Measurements from ENCODE around the gene COL24A1. TPM values are rescaled to one million over a fixed set of nuclear protein-coding genes. Genes with fewer than 3 reads are reported as not detected.

COL24A1 gene
- total and polyA plus RNA-seq, 2 donors (not counting 1 experiment from before 2014, with no cell fraction given): not detected

DNA sequence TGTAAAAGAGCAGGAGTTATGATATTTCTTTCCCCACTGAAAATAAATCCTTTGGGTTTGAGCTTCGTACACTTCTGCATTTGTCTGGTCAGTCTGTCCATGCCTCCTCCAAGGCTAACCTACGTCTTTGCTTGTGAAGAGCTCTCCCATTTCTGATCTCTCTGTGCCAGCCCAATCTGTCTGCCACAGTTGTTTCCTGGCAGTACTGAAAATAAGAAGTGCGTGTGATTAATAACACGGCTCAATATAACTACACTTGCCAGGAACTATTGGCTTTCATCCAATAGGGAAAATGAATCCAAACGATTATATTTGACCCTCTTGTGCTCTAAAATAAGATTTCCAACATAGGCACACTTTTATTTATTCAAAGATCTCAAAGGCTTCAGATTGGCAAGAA is 19.2 kb upstream of the COL24A1 start:
- no peaks in the 10 kb centered on the region for H3K9me3 Mint-ChIP-seq (ENCODE audit: insufficient read depth)
- Histone ChIP-seq H3K4me1 (ENCODE audit: control insufficient read depth in 2 of 2, insufficient read depth in 2 of 2, low read length in 2 of 2) (no peaks in the 10 kb centered on the region), H3K79me2 (ENCODE audit: control insufficient read depth, insufficient read depth, low read length) (no peaks in the 10 kb centered on the region), H3K9ac (ENCODE audit: low read length) (no peak overlapping the region), H4K20me1 (ENCODE audit: control insufficient read depth, insufficient read depth, low read length, poor library complexity, severe bottlenecking) (no peaks in the 10 kb centered on the region), H3K27me3 (replicated peaks in 1 of 4; ENCODE audit: control extremely low read depth in 1 of 4, control insufficient read depth in 3 of 4, insufficient read depth in 4 of 4, low read length in 3 of 4) (no peaks in the 10 kb centered on the region), H3K27ac (ENCODE audit: low read length in 2 of 2) (no peak overlapping the region), H3K4me3 (ENCODE audit: control extremely low read depth in 1 of 5, extremely low read depth in 1 of 5, insufficient read depth in 1 of 5, low read depth in 2 of 5, low read length in 4 of 5) (no peak overlapping the region), H3K4me2 (replicated peaks; ENCODE audit: low read depth, low read length, poor library complexity, severe bottlenecking) (no peak overlapping the region), H3K9me3 (ENCODE audit: control extremely low read depth in 1 of 3, control insufficient read depth in 2 of 3, insufficient read depth in 1 of 3, low read length in 2 of 3) (peaks cover 0 to 1% (median 0%) of the 10 kb centered on the region in 3 donors), H2AFZ (ENCODE audit: insufficient read depth, low read depth, low read length, poor library complexity, severe bottlenecking) (no peak overlapping the region), H3K36me3 (replicated peaks in 1 of 2; ENCODE audit: control extremely low read depth in 1 of 2, control insufficient read depth in 1 of 2, extremely low read depth in 1 of 2, insufficient read depth in 2 of 2, low read length in 1 of 2) (no peaks in the 10 kb centered on the region)
- no peak overlapping the region for H3K27ac Mint-ChIP-seq
- WGBS (ENCODE audit: insufficient coverage): 17% methylated on average over 2 of the region's 5 CpGs
- DNase-seq: no peak
- no peaks in the 10 kb centered on the region for H3K27me3 Mint-ChIP-seq
- intact Hi-C loops (cut with micrococcal nuclease): no loop called here
- ATAC-seq (ENCODE audit: low read depth): no peak
- H3K4me3 Mint-ChIP-seq: no peak overlapping the region
- no peaks in the 10 kb centered on the region for H3K4me1 Mint-ChIP-seq
- no peak for TF ChIP-seq EZH2 (IDR thresholded peaks at IDR 0.05; ENCODE audit: borderline replicate concordance, insufficient read depth, low read depth, low read length, poor library complexity, severe bottlenecking)
- TF ChIP-seq CTCF (IDR thresholded peaks at IDR 0.05): no peak
- ChIA-PET CTCF (no interaction called here), POLR2A (no interaction called here)

DNA sequence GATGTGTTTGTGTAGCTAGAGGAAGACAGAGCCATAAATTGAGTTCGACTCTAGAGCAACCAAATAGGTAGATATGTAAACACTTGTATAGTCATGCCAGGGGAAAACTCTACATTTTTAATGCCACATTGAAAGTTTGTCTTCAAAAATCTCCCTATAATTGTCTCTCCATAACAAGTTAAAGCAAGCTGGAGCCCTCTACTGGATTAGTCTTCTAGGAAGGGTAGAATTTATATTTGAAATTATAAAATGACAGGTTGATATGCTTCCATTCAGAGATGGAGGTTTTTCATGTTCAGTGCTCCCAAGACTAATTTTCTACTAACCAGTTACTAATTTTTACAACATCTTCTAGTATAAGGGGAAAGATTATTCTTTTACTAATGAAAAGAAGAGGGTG is 13.1 kb upstream of the COL24A1 start:
- Histone ChIP-seq H3K36me3 (replicated peaks in 1 of 2; ENCODE audit: control extremely low read depth in 1 of 2, control insufficient read depth in 1 of 2, extremely low read depth in 1 of 2, insufficient read depth in 2 of 2, low read length in 1 of 2) (no peaks in the 10 kb centered on the region), H3K79me2 (ENCODE audit: control insufficient read depth, insufficient read depth, low read length) (no peaks in the 10 kb centered on the region), H3K27me3 (replicated peaks in 1 of 4; ENCODE audit: control extremely low read depth in 1 of 4, control insufficient read depth in 3 of 4, insufficient read depth in 4 of 4, low read length in 3 of 4) (no peaks in the 10 kb centered on the region), H3K4me3 (ENCODE audit: control extremely low read depth in 1 of 5, extremely low read depth in 1 of 5, insufficient read depth in 1 of 5, low read depth in 2 of 5, low read length in 4 of 5) (no peak overlapping the region), H3K9ac (ENCODE audit: low read length) (no peak overlapping the region), H4K20me1 (ENCODE audit: control insufficient read depth, insufficient read depth, low read length, poor library complexity, severe bottlenecking) (no peaks in the 10 kb centered on the region), H3K4me1 (ENCODE audit: control insufficient read depth in 2 of 2, insufficient read depth in 2 of 2, low read length in 2 of 2) (no peaks in the 10 kb centered on the region), H3K4me2 (replicated peaks; ENCODE audit: low read depth, low read length, poor library complexity, severe bottlenecking) (no peak overlapping the region), H2AFZ (ENCODE audit: insufficient read depth, low read depth, low read length, poor library complexity, severe bottlenecking) (no peak overlapping the region), H3K27ac (ENCODE audit: low read length in 2 of 2) (no peak overlapping the region), H3K9me3 (ENCODE audit: control extremely low read depth in 1 of 3, control insufficient read depth in 2 of 3, insufficient read depth in 1 of 3, low read length in 2 of 3) (peaks cover 0 to 7% (median 0%) of the 10 kb centered on the region in 3 donors)
- H3K27me3 Mint-ChIP-seq: no peaks in the 10 kb centered on the region
- peaks cover 4% of the 10 kb centered on the region for H3K9me3 Mint-ChIP-seq (ENCODE audit: insufficient read depth)
- TF ChIP-seq EZH2 (IDR thresholded peaks at IDR 0.05; ENCODE audit: borderline replicate concordance, insufficient read depth, low read depth, low read length, poor library complexity, severe bottlenecking): no peak
- TF ChIP-seq CTCF (IDR thresholded peaks at IDR 0.05): no peak
- DNase-seq (no peak), ATAC-seq (ENCODE audit: low read depth) (no peak)
- intact Hi-C loops (cut with micrococcal nuclease): no loop called here
- no peak overlapping the region for H3K27ac Mint-ChIP-seq
- H3K4me1 Mint-ChIP-seq: no peaks in the 10 kb centered on the region
- H3K4me3 Mint-ChIP-seq: no peak overlapping the region
- WGBS (ENCODE audit: insufficient coverage): no CpG with 5 or more reads among the region's 1 CpG
- ChIA-PET CTCF (no interaction called here), POLR2A (no interaction called here)
